Naive thymus-derived CD8-positive, alpha-beta T cell (primary cell): ENCODE results near the gene NOVA2. TPM values are rescaled to one million over a fixed set of nuclear protein-coding genes. Genes with fewer than 3 reads are reported as not detected.

Source experiments
- ATAC-seq, 2 donors: fragments of 150-1000 bp; cut with Tn5 transposase in 1 of 2; sonication (Bioruptor Pico), chemical (Tn5 transposase) in 1 of 2; 1 replicate in 1 of 2; 2 replicates in 1 of 2; pipeline ENCODE4 v1.10.0; 2021; ENCODE audit warnings: mild to moderate bottlenecking in 2 of 2, moderate library complexity in 2 of 2
- POLR2A ChIA-PET: fragments of 350-600 bp; sonication (Branson Sonifier 250); formaldehyde crosslinking; loops from one replicate; lab custom pipeline; 2021; ENCODE audit warnings: antibody characterized with exemption; lab: Charles Lee
- DNase-seq, 10 donors: peaks; one replicate each; pipeline versions ENCODE4 v3.0.0 to v3.0.0-alpha.2; 2020 to 2022
- H3K27ac Mint-ChIP-seq, 10 donors: one replicate each; pipeline ENCODE4 v1.8.0; 2020 to 2022; ENCODE audit warnings: mild to moderate bottlenecking in 10 of 10, mixed read lengths in 10 of 10, moderate library complexity in 4 of 10, inconsistent platforms in 1 of 10
- H3K27me3 Mint-ChIP-seq, 5 donors: one replicate each; pipeline ENCODE4 v1.8.0; 2021 to 2022; ENCODE audit warnings: mixed read lengths in 5 of 5
- H3K36me3 Mint-ChIP-seq, 3 donors: one replicate each; pipeline ENCODE4 v1.8.0; 2020 to 2022; ENCODE audit warnings: mixed read lengths in 3 of 3, mild to moderate bottlenecking in 2 of 3, inconsistent platforms in 1 of 3
- H3K4me1 Mint-ChIP-seq, 4 donors: one replicate each; pipeline ENCODE4 v1.8.0; 2021 to 2022; ENCODE audit warnings: mixed read lengths in 4 of 4
- H3K4me3 Mint-ChIP-seq, 10 donors: one replicate each; pipeline ENCODE4 v1.8.0; 2020 to 2022; ENCODE audit warnings: mild to moderate bottlenecking in 10 of 10, mixed read lengths in 10 of 10, moderate library complexity in 6 of 10, inconsistent platforms in 1 of 10
- H3K9me3 Mint-ChIP-seq, 9 donors: one replicate each; pipeline ENCODE4 v1.8.0; 2020 to 2022; ENCODE audit warnings: mixed read lengths in 9 of 9, mild to moderate bottlenecking in 3 of 9, inconsistent platforms in 1 of 9, moderate library complexity in 1 of 9
- polyA plus RNA-seq, 3 donors: library from polyadenylated mRNA; unstranded; fragments of 300-500 nt; fragmentation: Illumina TruSeq; gene quantifications; one replicate each; pipeline ENCODE4 v1.2.3, GENCODE V29; 2021
- total RNA-seq, 8 experiments: library from RNA in 2 of 8; stranded (reverse) in 2 of 8; gene quantifications; one replicate each; pipeline ENCODE4 v1.2.3 and lab custom pipeline; 2021 to 2026

The NOVA2 gene, protein sequence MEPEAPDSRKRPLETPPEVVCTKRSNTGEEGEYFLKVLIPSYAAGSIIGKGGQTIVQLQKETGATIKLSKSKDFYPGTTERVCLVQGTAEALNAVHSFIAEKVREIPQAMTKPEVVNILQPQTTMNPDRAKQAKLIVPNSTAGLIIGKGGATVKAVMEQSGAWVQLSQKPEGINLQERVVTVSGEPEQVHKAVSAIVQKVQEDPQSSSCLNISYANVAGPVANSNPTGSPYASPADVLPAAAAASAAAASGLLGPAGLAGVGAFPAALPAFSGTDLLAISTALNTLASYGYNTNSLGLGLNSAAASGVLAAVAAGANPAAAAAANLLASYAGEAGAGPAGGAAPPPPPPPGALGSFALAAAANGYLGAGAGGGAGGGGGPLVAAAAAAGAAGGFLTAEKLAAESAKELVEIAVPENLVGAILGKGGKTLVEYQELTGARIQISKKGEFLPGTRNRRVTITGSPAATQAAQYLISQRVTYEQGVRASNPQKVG
- total RNA-seq = not detected
- not detected for polyA plus RNA-seq
- 0 reads per million in 6 experiments for total RNA-seq (lab: John Stamatoyannopoulos, UW)

DNA sequence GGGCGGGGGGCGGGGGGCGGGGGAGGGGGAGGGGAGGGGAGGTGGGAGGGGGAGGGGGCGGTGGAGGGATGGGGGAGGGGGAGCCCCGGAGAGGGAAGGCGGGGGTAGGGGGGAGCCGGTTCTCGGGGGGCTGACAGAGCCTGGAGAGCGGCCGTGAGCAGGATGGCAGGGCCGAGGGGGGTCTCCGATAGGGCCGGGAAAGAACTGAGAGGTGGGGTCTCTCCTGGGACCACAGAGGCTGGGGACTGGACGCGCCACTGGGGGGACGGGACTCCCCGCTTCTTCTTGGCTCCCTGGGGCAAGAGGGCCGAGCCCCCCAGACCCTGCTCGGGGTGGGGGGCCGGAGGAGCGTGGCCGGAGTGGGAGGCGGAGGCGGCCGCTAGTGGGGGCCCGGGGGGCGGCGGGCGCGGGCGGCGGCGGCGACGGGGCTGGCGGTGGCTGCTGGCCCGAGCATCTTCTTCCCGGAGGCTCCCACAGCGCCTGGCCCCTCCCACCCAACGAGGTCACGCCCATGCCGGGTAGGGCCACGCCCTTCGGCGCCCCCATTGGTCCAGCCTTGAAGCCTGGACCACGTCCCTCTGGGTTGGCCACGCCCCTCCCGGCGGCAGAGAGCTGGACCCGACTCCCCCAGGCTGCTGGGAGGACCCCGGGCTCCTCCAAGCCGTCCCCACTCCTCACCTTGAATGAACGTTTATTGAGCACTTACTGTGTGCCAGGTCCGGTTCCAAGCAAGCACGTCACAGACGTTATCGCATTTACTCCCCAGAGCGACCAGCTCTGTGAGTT, at the start of gene NOVA2:
TSS of gene NOVA2 (minus strand) at position 313 of the 786 bp plus-strand sequence. CDS start 514 bp downstream, outside the sequence.
- no peak for ATAC-seq
- peaks cover 14 to 28% (median 21%) of the 10 kb centered on the region in 4 donors for H3K4me1 Mint-ChIP-seq
- POLR2A ChIA-PET = no interaction called here

DNA sequence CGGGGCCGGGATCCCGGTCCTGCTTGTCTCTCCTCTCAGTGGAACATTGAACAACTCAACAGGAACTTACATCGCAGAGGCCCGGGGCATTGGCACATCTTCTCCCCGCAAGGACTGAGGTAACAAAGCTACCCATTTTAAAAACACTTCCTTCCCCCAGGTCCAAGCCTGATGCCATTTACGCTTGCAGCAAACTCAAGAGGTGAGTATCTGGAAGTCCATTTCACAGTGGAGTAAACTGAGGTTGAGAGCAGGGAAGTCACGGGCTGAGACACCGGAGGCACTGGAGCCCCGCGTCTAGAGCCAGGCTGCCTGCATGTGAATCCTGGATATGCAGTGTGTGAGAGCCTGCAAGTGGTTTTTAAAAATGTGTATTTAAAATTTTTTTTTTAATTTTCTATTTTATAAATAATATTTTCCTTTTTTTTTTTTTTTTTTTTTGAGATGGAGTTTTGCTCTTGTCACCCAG, 49.7 kb upstream of the NOVA2 start:
- no peak overlapping the region for H3K4me3 Mint-ChIP-seq
- ATAC-seq = no peak
- H3K4me1 Mint-ChIP-seq = peaks cover 12 to 17% (median 16%) of the 10 kb centered on the region in 4 donors
- POLR2A ChIA-PET = no interaction called here
- DNase-seq = no peak
- no peaks in the 10 kb centered on the region for H3K36me3 Mint-ChIP-seq
- H3K27ac Mint-ChIP-seq = peak overlapping the region in 1 of 10 donors; percentile 22
- H3K27me3 Mint-ChIP-seq = peaks cover 10 to 34% (median 20%) of the 10 kb centered on the region in 5 donors
- peaks cover 0 to 5% (median 0%) of the 10 kb centered on the region in 9 donors for H3K9me3 Mint-ChIP-seq

More for the DNA sequence above, at the start of gene NOVA2:
- Mint-ChIP-seq H3K36me3 (peaks cover 0 to 4% (median 2%) of the 10 kb centered on the region in 3 donors), H3K27ac (peak within 1 kb of the TSS in 2 of 10 donors; percentile 54 to 56), H3K9me3 (no peaks in the 10 kb centered on the region), H3K27me3 (peaks cover 46 to 88% (median 65%) of the 10 kb centered on the region in 5 donors), H3K4me3 (peak within 1 kb of the TSS in 9 of 10 donors; percentile 38 to 76 (median 59))
- peak in 1 of 10 donors; percentile 6 for DNase-seq

- Mint-ChIP-seq H3K4me3 (no peak within 1 kb of the TSS), H3K27me3 (peaks cover 10 to 34% (median 20%) of the 10 kb centered on the region in 5 donors), H3K36me3 (no peaks in the 10 kb centered on the region), H3K27ac (peak within 1 kb of the TSS in 2 of 10 donors; percentile 22 to 62), H3K9me3 (peaks cover 0 to 5% (median 0%) of the 10 kb centered on the region in 9 donors), H3K4me1 (peaks cover 12 to 17% (median 16%) of the 10 kb centered on the region in 4 donors)
- ATAC-seq (no peak), DNase-seq (peak in 1 of 10 donors; percentile 8)
- POLR2A ChIA-PET = no interaction called here
Measured at GRCh38 chr19:46022431-46023310, 49.0 kb upstream of the NOVA2 start, which contains the start of gene PGLYRP1. TSS of gene PGLYRP1 (minus strand) at chr19:46023053. CDS start at chr19:46023021, 32 bp downstream.

- peaks cover 12 to 18% (median 18%) of the 10 kb centered on the region in 4 donors for H3K4me1 Mint-ChIP-seq
- DNase-seq (no peak), ATAC-seq (no peak)
- peak overlapping the region in 1 of 10 donors; percentile 62 for H3K27ac Mint-ChIP-seq
- H3K4me3 Mint-ChIP-seq = no peak overlapping the region
- H3K36me3 Mint-ChIP-seq = no peaks in the 10 kb centered on the region
- peaks cover 10 to 34% (median 20%) of the 10 kb centered on the region in 5 donors for H3K27me3 Mint-ChIP-seq
- POLR2A ChIA-PET = no interaction called here
- peaks cover 0 to 5% (median 0%) of the 10 kb centered on the region in 9 donors for H3K9me3 Mint-ChIP-seq
Measured at GRCh38 chr19:46022061-46022430, 48.4 kb upstream of the NOVA2 start.

GRCh38 chr19:46021531-46022041, 47.9 kb upstream of the NOVA2 start:
- Mint-ChIP-seq H3K4me1 (peaks cover 12 to 20% (median 18%) of the 10 kb centered on the region in 4 donors), H3K27ac (no peak overlapping the region), H3K4me3 (no peak overlapping the region), H3K27me3 (peaks cover 9 to 29% (median 17%) of the 10 kb centered on the region in 5 donors), H3K9me3 (peaks cover 0 to 5% (median 0%) of the 10 kb centered on the region in 9 donors), H3K36me3 (no peaks in the 10 kb centered on the region)
- DNase-seq (no peak), ATAC-seq (no peak)
- POLR2A ChIA-PET = no interaction called here

DNA sequence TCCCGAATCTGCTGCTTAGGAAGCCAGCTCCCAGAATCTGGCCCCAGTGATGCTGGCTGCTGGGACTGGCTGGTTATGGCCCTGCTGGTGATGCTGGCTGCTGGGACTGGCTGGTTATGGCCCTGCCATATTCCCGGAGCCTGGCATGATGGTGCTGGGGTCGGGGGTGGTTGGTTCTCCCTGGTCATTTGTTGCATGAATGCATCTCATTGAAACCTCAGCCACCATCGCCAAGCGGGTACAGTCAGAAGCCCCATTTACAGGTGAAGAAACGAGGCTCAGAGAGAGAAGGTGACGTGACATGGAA, 47.1 kb upstream of the NOVA2 start:
- Mint-ChIP-seq H3K4me1 (peaks cover 10 to 20% (median 15%) of the 10 kb centered on the region in 4 donors), H3K27me3 (peaks cover 4 to 21% (median 11%) of the 10 kb centered on the region in 5 donors), H3K4me3 (no peak overlapping the region), H3K36me3 (no peaks in the 10 kb centered on the region), H3K27ac (no peak overlapping the region), H3K9me3 (no peaks in the 10 kb centered on the region)
- DNase-seq = no peak
- no peak for ATAC-seq
- POLR2A ChIA-PET = no interaction called here

GRCh38 chr19:46019270-46019669, 45.6 kb upstream of the NOVA2 start:
- no peak overlapping the region for H3K4me3 Mint-ChIP-seq
- DNase-seq = no peak
- no peaks in the 10 kb centered on the region for H3K9me3 Mint-ChIP-seq
- H3K4me1 Mint-ChIP-seq = peaks cover 15 to 27% (median 19%) of the 10 kb centered on the region in 4 donors
- H3K36me3 Mint-ChIP-seq = peaks cover 0 to 3% (median 0%) of the 10 kb centered on the region in 3 donors
- H3K27me3 Mint-ChIP-seq = peaks cover 10 to 21% (median 16%) of the 10 kb centered on the region in 5 donors
- no peak overlapping the region for H3K27ac Mint-ChIP-seq
- POLR2A ChIA-PET = no interaction called here
- ATAC-seq = no peak

- ATAC-seq = no peak
- Mint-ChIP-seq H3K4me3 (no peak overlapping the region), H3K27me3 (peaks cover 6 to 17% (median 12%) of the 10 kb centered on the region in 5 donors), H3K9me3 (no peaks in the 10 kb centered on the region), H3K27ac (no peak overlapping the region), H3K4me1 (peaks cover 15 to 27% (median 19%) of the 10 kb centered on the region in 4 donors), H3K36me3 (peaks cover 0 to 3% (median 0%) of the 10 kb centered on the region in 3 donors)
- no peak for DNase-seq
- POLR2A ChIA-PET = no interaction called here
Measured at GRCh38 chr19:46018729-46019251, 45.1 kb upstream of the NOVA2 start.

DNA sequence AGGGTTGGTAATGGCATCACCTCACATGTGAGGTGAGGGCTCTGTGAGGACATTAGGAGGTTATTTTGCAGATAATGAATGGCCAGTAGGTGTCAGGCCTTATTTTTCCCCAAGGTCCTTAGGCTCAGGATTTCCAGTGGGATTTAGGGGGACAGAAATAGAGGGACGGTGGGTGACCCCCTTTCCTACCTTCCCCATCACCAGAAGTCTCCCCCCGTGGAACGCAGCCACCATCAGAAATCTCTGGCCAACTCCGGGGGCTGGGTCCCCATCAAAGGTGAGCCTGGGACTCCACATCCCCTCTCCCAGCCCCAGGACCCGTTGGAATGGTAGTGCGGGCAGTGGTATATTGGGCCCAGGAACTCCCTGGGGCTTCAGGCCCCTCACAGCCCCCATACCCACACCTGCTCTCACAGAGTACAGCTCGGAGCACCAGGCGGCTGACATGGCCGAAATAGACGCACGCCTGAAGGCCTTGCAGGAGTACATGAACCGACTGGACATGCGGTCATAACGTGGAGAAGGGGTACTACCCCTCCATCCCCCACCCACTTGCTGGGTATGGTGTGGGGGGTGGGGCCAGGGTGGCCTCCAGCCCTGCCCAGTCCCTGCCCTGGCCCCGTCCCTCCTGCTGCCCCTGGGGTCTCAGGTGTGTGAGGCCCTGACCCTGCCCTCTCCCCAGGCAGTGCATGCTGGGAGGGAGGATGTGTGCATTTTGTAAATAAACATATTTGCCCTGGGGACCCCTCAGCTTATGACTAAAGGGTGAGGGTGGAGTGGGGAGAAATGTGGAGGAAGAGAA, 44.4 kb upstream of the NOVA2 start:
- no peaks in the 10 kb centered on the region for H3K9me3 Mint-ChIP-seq
- peak overlapping the region in 4 of 10 donors; percentile 14 to 48 (median 30) for H3K4me3 Mint-ChIP-seq
- POLR2A ChIA-PET = no interaction called here
- peaks cover 5 to 12% (median 9%) of the 10 kb centered on the region in 5 donors for H3K27me3 Mint-ChIP-seq
- ATAC-seq (no peak), DNase-seq (no peak)
- peaks cover 0 to 3% (median 0%) of the 10 kb centered on the region in 3 donors for H3K36me3 Mint-ChIP-seq
- H3K27ac Mint-ChIP-seq = no peak overlapping the region
- peaks cover 15 to 27% (median 18%) of the 10 kb centered on the region in 4 donors for H3K4me1 Mint-ChIP-seq

DNA sequence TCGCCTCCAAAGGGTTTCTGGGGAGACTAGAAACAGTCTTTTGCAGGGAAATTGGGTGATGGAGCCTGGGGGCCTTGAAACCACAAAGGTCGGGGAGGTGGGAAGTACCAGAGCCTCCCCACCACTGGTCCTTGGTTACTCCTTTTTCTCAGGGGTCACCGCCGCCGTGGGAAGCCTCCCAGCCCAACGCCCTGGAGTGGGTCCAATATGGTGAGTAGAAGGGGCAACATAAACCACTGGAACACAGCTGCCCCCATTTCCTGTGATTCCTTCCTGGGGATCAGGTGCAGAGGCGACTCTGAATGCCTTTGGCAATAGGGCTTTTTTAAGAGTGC, 43.4 kb upstream of the NOVA2 start:
- peaks cover 5 to 12% (median 9%) of the 10 kb centered on the region in 5 donors for H3K27me3 Mint-ChIP-seq
- ATAC-seq (no peak), DNase-seq (no peak)
- H3K9me3 Mint-ChIP-seq = no peaks in the 10 kb centered on the region
- H3K4me1 Mint-ChIP-seq = peaks cover 12 to 27% (median 18%) of the 10 kb centered on the region in 4 donors
- H3K36me3 Mint-ChIP-seq = peaks cover 0 to 5% (median 0%) of the 10 kb centered on the region in 3 donors
- POLR2A ChIA-PET = no interaction called here
- no peak overlapping the region for H3K27ac Mint-ChIP-seq
- peak overlapping the region; percentile 39 to 93 (median 62) for H3K4me3 Mint-ChIP-seq
